ENCODE results near the gene CCDC69.

The CCDC69 gene

DNA sequence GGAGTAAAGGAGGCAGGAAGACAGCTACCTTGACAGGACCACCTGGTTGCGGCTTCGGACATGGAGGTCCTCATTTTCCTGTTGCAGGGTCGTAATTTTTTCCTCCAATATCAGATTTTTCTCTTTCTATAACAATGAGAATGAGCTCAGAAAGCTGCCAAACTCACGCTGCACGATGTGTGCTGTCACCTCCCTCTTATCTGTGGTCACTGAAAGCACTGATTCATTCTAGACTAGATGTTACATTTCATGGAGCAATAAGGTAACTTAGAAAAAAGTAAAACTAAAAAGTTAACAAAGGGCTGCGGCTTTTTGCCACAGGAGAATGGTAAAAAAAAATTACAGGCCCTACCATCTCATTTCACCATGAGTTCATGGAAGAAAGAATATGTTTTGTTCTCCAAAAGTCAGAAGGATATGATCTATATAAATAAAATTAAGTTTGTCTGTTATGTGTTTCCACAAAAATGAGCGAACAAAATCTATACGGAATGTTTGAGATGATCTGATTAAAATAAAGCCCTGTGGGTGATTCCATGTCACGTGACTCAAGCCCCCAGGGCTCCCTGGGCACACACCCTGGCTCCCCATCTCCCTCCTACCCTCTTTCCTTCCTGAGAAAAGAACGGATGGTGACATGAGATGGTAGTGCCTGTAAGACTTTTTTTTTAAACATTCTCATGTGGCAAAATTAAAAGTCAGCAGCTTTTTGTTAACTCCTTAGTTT lies 39.4 kb downstream of the CCDC69 start:
- TF ChIP-seq, protein P1, sequence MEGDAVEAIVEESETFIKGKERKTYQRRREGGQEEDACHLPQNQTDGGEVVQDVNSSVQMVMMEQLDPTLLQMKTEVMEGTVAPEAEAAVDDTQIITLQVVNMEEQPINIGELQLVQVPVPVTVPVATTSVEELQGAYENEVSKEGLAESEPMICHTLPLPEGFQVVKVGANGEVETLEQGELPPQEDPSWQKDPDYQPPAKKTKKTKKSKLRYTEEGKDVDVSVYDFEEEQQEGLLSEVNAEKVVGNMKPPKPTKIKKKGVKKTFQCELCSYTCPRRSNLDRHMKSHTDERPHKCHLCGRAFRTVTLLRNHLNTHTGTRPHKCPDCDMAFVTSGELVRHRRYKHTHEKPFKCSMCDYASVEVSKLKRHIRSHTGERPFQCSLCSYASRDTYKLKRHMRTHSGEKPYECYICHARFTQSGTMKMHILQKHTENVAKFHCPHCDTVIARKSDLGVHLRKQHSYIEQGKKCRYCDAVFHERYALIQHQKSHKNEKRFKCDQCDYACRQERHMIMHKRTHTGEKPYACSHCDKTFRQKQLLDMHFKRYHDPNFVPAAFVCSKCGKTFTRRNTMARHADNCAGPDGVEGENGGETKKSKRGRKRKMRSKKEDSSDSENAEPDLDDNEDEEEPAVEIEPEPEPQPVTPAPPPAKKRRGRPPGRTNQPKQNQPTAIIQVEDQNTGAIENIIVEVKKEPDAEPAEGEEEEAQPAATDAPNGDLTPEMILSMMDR (IDR thresholded peaks at IDR 0.05; ENCODE audit: low read depth, low read length, missing control alignments): no peak
- Histone ChIP-seq H3K4me3 (ENCODE audit: low read depth, low read length) (no peak overlapping the region), H3K27me3 (replicated peaks) (no peaks in the 10 kb centered on the region), H3K36me3 (replicated peaks) (no peaks in the 10 kb centered on the region), H3K27ac (no peak overlapping the region)
- in situ Hi-C loops (cut with HindIII; ENCODE audit: low pct_ligation_motif_present, low sequenced_read_pairs): no loop called here
- no peak for DNase-seq

DNA sequence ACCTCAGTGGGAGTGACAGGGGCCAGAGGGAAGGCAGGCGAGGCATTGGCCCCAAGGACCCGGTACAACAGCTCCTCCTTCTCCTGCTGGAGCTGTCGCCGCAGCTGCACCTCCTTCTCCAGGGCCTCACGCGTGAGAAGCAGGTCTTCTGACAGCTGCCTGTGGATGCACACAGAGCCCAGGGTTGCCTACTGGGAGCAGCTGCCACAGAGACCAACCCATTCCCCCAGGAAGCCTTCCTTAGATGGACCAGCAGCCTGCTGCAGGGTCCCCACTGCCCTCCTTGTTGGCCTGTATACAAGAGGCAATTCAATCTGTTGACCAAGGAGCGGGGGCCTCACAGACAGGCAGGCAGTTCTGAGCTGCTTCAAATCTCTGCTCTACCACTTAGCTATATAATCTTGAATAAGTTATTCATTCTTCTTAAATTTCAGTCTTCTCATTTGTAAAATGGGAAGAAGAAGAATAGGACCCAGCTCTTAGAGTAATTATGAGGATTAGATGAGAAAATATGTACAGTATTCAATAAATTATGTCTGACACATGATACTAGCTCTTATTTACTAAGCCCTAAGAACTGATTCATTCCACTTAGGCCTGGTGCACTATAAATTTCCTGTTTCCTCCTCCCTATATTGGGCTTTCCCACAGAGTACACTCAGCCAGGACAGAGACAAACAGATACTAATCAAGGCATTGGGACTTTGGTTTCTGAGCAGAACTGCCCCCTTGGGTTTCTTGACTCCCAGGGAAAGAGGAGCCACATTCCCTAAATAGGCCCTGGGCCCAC lies 40.2 kb downstream of the CCDC69 start:
- no peak for DNase-seq
- no peaks in the 10 kb centered on the region for H3K27me3 ChIP-seq (replicated peaks)
- in situ Hi-C loops (cut with HindIII; ENCODE audit: low pct_ligation_motif_present, low sequenced_read_pairs): no loop called here
- no peak overlapping the region for H3K4me3 ChIP-seq (ENCODE audit: low read depth, low read length)
- no peak overlapping the region for H3K27ac ChIP-seq
- H3K36me3 ChIP-seq (replicated peaks): no peaks in the 10 kb centered on the region
- TF ChIP-seq, protein P1 (IDR thresholded peaks at IDR 0.05; ENCODE audit: low read depth, low read length, missing control alignments): no peak

DNA sequence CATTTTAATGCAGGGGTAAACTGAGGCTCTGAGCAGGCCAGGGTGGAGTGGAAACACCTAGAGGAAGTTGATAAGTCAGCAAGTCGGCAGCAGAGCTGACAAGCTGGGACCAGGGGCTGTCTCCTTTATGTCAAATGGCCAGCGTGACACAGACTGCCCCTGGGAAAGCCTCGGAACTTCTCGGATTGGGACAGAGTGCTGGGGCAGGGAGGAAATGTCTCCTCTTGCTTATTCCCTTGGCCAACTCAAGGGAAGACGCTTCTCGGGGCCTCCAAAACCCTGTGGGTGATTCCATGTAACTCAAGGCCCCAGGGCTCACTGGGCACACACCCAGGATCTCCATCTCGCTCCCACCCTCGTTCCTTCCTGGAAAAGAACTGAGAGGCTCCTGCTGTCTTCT lies 40.9 kb downstream of the CCDC69 start:
- no peak for DNase-seq
- Histone ChIP-seq H3K36me3 (replicated peaks) (no peaks in the 10 kb centered on the region), H3K27me3 (replicated peaks) (no peaks in the 10 kb centered on the region), H3K27ac (no peak overlapping the region), H3K4me3 (ENCODE audit: low read depth, low read length) (no peak overlapping the region)
- in situ Hi-C loops (cut with HindIII; ENCODE audit: low pct_ligation_motif_present, low sequenced_read_pairs): no loop called here
- TF ChIP-seq, protein P1 (IDR thresholded peaks at IDR 0.05; ENCODE audit: low read depth, low read length, missing control alignments): no peak

DNA sequence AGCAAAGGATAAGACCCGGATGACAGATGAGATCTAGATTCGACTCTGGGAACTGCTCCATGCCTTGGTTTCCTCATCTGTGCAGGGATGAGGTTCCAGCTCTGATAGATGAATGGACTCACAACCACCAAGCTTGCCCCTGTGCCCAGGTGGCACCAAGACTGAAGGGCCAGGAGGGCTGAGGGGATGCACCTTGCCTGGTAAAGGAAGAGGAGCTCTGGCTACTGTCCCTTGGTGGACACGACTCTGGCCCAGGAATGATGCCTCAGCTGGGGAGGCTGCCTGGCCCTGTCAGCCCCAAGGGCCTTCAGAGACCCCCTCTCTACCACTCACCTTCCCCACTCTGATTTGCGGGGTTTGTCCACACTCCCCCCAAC lies 41.4 kb downstream of the CCDC69 start:
- TF ChIP-seq, protein P1 (IDR thresholded peaks at IDR 0.05; ENCODE audit: low read depth, low read length, missing control alignments): no peak
- Histone ChIP-seq H3K27me3 (replicated peaks) (no peaks in the 10 kb centered on the region), H3K27ac (no peak overlapping the region), H3K4me3 (ENCODE audit: low read depth, low read length) (no peak overlapping the region), H3K36me3 (replicated peaks) (no peaks in the 10 kb centered on the region)
- no peak for DNase-seq
- in situ Hi-C loops (cut with HindIII; ENCODE audit: low pct_ligation_motif_present, low sequenced_read_pairs): no loop called here

DNA sequence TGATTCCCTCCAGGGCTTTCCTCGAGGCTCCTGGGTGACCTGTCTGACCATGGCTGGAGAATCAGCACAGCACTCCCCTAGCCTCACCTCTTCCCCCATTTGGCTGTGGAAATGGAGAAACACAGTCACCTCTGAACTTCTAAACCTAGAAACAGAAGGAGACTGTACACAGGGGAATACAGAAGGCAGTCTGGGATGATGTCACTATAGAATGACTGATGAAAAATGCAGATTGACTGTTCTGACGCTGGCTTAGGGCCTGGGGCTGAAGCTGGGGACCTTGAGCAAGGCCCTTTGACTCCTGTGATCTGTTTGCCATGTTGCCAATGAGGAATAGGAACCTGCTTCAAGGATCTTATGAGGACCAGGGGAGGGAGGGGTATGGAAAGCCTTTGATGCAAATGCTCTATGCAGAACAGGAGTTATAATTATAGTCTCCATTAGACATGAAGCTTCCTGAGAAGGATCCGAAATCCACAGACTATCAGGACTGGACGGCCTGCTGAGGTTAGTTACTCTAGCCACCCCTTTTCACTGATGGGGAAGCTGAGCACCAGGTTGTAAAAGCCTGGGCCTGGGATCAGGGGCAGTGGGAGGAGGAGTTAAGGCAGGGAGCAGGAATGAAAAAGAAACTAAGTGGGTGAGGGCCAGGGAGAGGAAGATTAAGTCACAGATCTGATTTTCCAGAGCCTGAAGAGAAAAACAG lies 41.9 kb downstream of the CCDC69 start:
- Histone ChIP-seq H3K36me3 (replicated peaks) (no peaks in the 10 kb centered on the region), H3K27ac (no peak overlapping the region), H3K27me3 (replicated peaks) (no peaks in the 10 kb centered on the region), H3K4me3 (ENCODE audit: low read depth, low read length) (no peak overlapping the region)
- in situ Hi-C loops (cut with HindIII; ENCODE audit: low pct_ligation_motif_present, low sequenced_read_pairs): no loop called here
- DNase-seq: no peak
- TF ChIP-seq, protein P1 (IDR thresholded peaks at IDR 0.05; ENCODE audit: low read depth, low read length, missing control alignments): no peak

Data from brain microvascular endothelial cell (primary cell).